Liver (tissue), 9 donors: ENCODE measurements around the gene NDUFS6. TPM values are rescaled to one million over a fixed set of nuclear protein-coding genes. Genes with fewer than 3 reads are reported as not detected.
"Not testable (repeated sequence)": the region's sequence is repeated elsewhere in the genome, so short reads cannot be mapped to it uniquely, and the experiment has no call there.

Source experiments
- DNase-seq: peaks from one replicate; pipeline ENCODE4 v3.0.0-alpha.2; 2017; ENCODE audit warnings: low spot score
- H3K27ac ChIP-seq, 2 donors: one replicate each; pipeline ENCODE4 v1.7.0; 2013; ENCODE audit warnings: inconsistent platforms in 2 of 2, low read length in 2 of 2, control low read depth in 1 of 2, low read depth in 1 of 2, mild to moderate bottlenecking in 1 of 2
- H3K27me3 ChIP-seq, 4 donors: one replicate each; pipeline versions ENCODE4 v1.6.1 to v1.7.0; 2013; ENCODE audit warnings: low read length in 3 of 4, inconsistent platforms in 1 of 4, mild to moderate bottlenecking in 1 of 4, moderate library complexity in 1 of 4; ENCODE audit not compliant: control insufficient read depth in 4 of 4, insufficient read depth in 4 of 4
- H3K36me3 ChIP-seq, 4 donors: one replicate each; pipeline versions ENCODE4 v1.6.1 to v1.7.0; 2013; ENCODE audit warnings: low read length in 3 of 4, mild to moderate bottlenecking in 3 of 4, low read depth in 1 of 4, moderate library complexity in 1 of 4; ENCODE audit not compliant: control insufficient read depth in 4 of 4, insufficient read depth in 3 of 4
- H3K4me1 ChIP-seq, 4 donors: one replicate each; pipeline versions ENCODE4 v1.6.1 to v1.7.0; 2013; ENCODE audit warnings: low read length in 3 of 4, mild to moderate bottlenecking in 3 of 4, moderate library complexity in 1 of 4; ENCODE audit not compliant: control insufficient read depth in 4 of 4, insufficient read depth in 4 of 4
- H3K4me3 ChIP-seq, 3 donors: one replicate each; pipeline versions ENCODE4 v1.6.1 to v1.7.0; 2013; ENCODE audit warnings: low read length in 3 of 3, control low read depth in 1 of 3, low read depth in 1 of 3, mild to moderate bottlenecking in 1 of 3
- H3K9ac ChIP-seq, 2 donors: one replicate each; pipeline ENCODE4 v1.7.0; 2013; ENCODE audit warnings: low read length in 2 of 2, mild to moderate bottlenecking in 2 of 2, moderate library complexity in 2 of 2, control low read depth in 1 of 2, low read depth in 1 of 2
- H3K9me3 ChIP-seq, 4 donors: one replicate each; pipeline versions ENCODE4 v1.6.1 to v1.7.0; 2013; ENCODE audit warnings: low read length in 3 of 4; ENCODE audit not compliant: control insufficient read depth in 4 of 4
- CTCF ChIP-seq: fragments of 150-350 bp; IDR thresholded peaks from 2 replicates; pipeline ENCODE4 v1.5.1; 2017; ENCODE audit warnings: improper control_type of control experiment, low read depth, low read length; ENCODE audit not compliant: missing input control
- EGR1 ChIP-seq, 2 donors: IDR thresholded peaks; 2 replicates each; pipeline ENCODE4 v1.6.1; 2016 to 2018; ENCODE audit warnings: antibody characterized with exemption in 2 of 2, low read depth in 2 of 2
- FOXA2 ChIP-seq: IDR thresholded peaks from 2 replicates; pipeline ENCODE4 v1.6.1; 2016; ENCODE audit warnings: antibody characterized with exemption
- GABPA ChIP-seq, 2 donors: IDR thresholded peaks in 1 of 2; conservative IDR thresholded peaks in 1 of 2; 2 replicates each; pipeline ENCODE4 v1.6.1; 2016; ENCODE audit warnings: antibody characterized with exemption in 2 of 2, mild to moderate bottlenecking in 1 of 2, moderate library complexity in 1 of 2
- HNF4G ChIP-seq: IDR thresholded peaks from 2 replicates; pipeline ENCODE4 v1.6.1; 2016; ENCODE audit warnings: antibody characterized with exemption
- RXRA ChIP-seq, 2 donors: IDR thresholded peaks; 2 replicates each; pipeline ENCODE4 v1.6.1; 2017 to 2018; ENCODE audit warnings: antibody characterized with exemption in 2 of 2, mild to moderate bottlenecking in 1 of 2
- TAF1 ChIP-seq: conservative IDR thresholded peaks from 2 replicates; pipeline ENCODE4 v1.6.1; 2016; ENCODE audit warnings: antibody characterized with exemption, mild to moderate bottlenecking
- YY1 ChIP-seq: IDR thresholded peaks from 2 replicates; pipeline ENCODE4 v1.6.1; 2016; ENCODE audit warnings: antibody characterized with exemption, mild to moderate bottlenecking
- WGBS: extraction: QIAGEN DNeasy Blood & Tissue Kit; methylation state at CpG from one replicate; pipeline ENCODE4 v1.1.7; 2013; 5-methylcytosine and 5-hydroxymethylcytosine counted together
- polyA plus RNA-seq, 2 donors: library from polyadenylated mRNA; stranded (reverse) in 1 of 2; unstranded in 1 of 2; fragments of 200-250 nt in 1 of 2; fragments of >200 nt in 1 of 2; fragmentation: Nextera tagmentation in 1 of 2; extraction: Ambion mirVana in 1 of 2; gene quantifications; one replicate each; pipeline versions ENCODE4 v1.2.1 to v1.2.3, GENCODE V29; 2013 to 2015
- total RNA-seq, 2 donors: library from RNA; depleted of rRNA; stranded (reverse); fragments of >200 nt; gene quantifications; one replicate each; pipeline ENCODE4 v1.2.3, GENCODE V29; 2014
- TF ChIP-seq, protein P1 (sequence below): IDR thresholded peaks from 2 replicates; pipeline ENCODE4 v1.6.1; 2016; ENCODE audit warnings: antibody characterized with exemption
- donor health status: healthy.
- donor health status: healthy.
- donor health status: healthy.
- donor health status: healthy.
- donor health status: healthy.

NDUFS6 gene
- total and polyA plus RNA-seq, 4 donors = 18.7 to 82.5 (median 47.3) TPM

- H3K27ac ChIP-seq = no peak overlapping the region
- H3K9ac ChIP-seq = no peak overlapping the region
- TF ChIP-seq YY1 = no peak
- no peak for TF ChIP-seq CTCF
- TF ChIP-seq, protein P1, sequence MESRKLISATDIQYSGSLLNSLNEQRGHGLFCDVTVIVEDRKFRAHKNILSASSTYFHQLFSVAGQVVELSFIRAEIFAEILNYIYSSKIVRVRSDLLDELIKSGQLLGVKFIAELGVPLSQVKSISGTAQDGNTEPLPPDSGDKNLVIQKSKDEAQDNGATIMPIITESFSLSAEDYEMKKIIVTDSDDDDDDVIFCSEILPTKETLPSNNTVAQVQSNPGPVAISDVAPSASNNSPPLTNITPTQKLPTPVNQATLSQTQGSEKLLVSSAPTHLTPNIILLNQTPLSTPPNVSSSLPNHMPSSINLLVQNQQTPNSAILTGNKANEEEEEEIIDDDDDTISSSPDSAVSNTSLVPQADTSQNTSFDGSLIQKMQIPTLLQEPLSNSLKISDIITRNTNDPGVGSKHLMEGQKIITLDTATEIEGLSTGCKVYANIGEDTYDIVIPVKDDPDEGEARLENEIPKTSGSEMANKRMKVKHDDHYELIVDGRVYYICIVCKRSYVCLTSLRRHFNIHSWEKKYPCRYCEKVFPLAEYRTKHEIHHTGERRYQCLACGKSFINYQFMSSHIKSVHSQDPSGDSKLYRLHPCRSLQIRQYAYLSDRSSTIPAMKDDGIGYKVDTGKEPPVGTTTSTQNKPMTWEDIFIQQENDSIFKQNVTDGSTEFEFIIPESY = no peak
- TF ChIP-seq GABPA (IDR thresholded peaks at IDR 0.05 in 1 of 2, conservative IDR thresholded peaks at IDR 0.05 in 1 of 2) = no peak
- TF ChIP-seq TAF1 = no peak
- 86% methylated on average over 21 of the region's 21 CpGs for WGBS
- no peaks in the 10 kb centered on the region for H3K9me3 ChIP-seq
- peaks cover 0 to 15% (median 9%) of the 10 kb centered on the region in 4 donors for H3K4me1 ChIP-seq
- no peaks in the 10 kb centered on the region for H3K27me3 ChIP-seq
- H3K36me3 ChIP-seq = peaks cover 3 to 22% (median 13%) of the 10 kb centered on the region in 4 donors
- H3K4me3 ChIP-seq = no peak overlapping the region
- no peak for DNase-seq
These were observed 4.7 kb upstream of the NDUFS6 start for GRCh38 chr5:1796371-1797102.

DNA sequence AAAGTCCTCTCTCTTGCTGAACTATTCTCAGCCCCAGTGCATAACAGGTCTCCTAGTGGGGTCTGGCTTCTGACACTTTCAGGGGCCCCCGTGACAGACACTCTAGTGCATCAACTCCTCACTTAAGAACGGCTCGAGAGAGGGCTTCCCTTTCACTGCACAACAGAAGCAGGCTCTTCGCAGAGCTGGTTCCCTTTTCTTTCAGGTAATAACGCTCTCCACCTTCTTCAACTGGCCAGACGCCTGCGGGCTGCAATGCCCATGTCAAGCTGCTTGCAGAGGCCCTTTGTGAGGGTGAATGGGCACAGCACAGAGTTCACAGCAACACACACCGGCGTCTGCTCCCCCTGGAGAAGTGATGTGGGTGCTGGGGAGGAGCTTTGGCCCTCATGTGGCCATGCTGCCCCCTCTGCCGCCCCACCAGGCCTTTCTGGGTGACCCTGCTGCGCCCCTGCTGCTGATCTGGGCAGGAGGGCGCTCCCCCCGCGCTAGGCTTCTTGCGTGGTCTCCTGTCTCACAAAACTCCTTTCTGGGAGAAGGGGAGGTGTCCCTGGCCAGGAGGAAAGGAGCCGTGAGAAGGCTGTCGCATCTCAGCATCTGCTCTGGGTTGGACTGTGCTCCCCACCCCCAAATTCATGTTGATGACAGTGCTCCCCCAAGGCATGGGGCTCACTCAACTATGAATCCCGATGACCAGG, 4.0 kb upstream of the NDUFS6 start:
- Histone ChIP-seq H3K27me3 (no peaks in the 10 kb centered on the region), H3K36me3 (peaks cover 3 to 22% (median 13%) of the 10 kb centered on the region in 4 donors), H3K9ac (no peak overlapping the region), H3K27ac (no peak overlapping the region), H3K4me3 (no peak overlapping the region), H3K9me3 (no peaks in the 10 kb centered on the region), H3K4me1 (peaks cover 0 to 20% (median 13%) of the 10 kb centered on the region in 4 donors)
- TF ChIP-seq RXRA (IDR thresholded peaks at IDR 0.05) = no peak
- WGBS = 95% methylated on average over 18 of the region's 18 CpGs
- no peak for DNase-seq

GRCh38 chr5:1797855-1798254, 3.4 kb upstream of the NDUFS6 start:
- no peak overlapping the region for H3K4me3 ChIP-seq
- peaks cover 3 to 22% (median 14%) of the 10 kb centered on the region in 4 donors for H3K36me3 ChIP-seq
- H3K27me3 ChIP-seq = no peaks in the 10 kb centered on the region
- H3K9me3 ChIP-seq = no peaks in the 10 kb centered on the region
- H3K4me1 ChIP-seq = peaks cover 0 to 20% (median 13%) of the 10 kb centered on the region in 4 donors
- DNase-seq = no peak
- H3K27ac ChIP-seq = no peak overlapping the region
- TF ChIP-seq RXRA (IDR thresholded peaks at IDR 0.05) = no peak
- TF ChIP-seq, protein P1 = no peak
- no peak for TF ChIP-seq YY1
- TF ChIP-seq TAF1 = no peak
- no peak for TF ChIP-seq HNF4G
- TF ChIP-seq EGR1 (IDR thresholded peaks at IDR 0.05; ENCODE audit: low read depth in 2 of 2) = no peak
- no peak for TF ChIP-seq FOXA2
- H3K9ac ChIP-seq = no peak overlapping the region
- WGBS = 96% methylated on average over 11 of the region's 11 CpGs

DNA sequence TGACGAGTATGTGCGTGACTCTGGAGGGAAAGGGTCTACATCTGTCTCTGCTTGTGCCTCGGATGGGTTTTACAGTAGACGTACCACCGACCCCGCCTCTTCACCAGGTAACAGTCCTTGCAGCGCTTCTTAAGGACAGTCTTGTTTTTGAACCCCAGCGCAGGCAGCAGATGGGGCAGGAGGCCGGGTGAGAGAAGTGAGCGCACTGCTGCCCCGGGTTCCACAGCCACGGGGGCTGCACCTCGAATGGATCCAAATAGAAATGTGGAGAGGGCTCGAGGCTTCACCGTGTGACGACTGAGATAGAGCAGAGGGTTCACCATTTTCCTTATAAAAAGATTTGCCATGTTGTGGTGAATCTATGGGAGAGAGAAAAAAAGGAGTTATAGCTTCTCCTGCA, 2.6 kb upstream of the NDUFS6 start:
- H3K27me3 ChIP-seq, H3K9ac ChIP-seq, DNase-seq, H3K9me3 ChIP-seq, H3K27ac ChIP-seq: not testable (repeated sequence)
- peak overlapping the region; percentile 30 to 91 (median 79) for H3K4me3 ChIP-seq
- 92% methylated on average over 16 of the region's 16 CpGs for WGBS
- H3K4me1 ChIP-seq = peaks cover 0 to 20% (median 13%) of the 10 kb centered on the region in 4 donors
- H3K36me3 ChIP-seq = peaks cover 3 to 29% (median 21%) of the 10 kb centered on the region in 4 donors
